Measurements from ENCODE around the gene LRFN2.
A peak's percentile ranks its signal among the peaks of the same experiment; 100 is the strongest.

Gene LRFN2

DNA sequence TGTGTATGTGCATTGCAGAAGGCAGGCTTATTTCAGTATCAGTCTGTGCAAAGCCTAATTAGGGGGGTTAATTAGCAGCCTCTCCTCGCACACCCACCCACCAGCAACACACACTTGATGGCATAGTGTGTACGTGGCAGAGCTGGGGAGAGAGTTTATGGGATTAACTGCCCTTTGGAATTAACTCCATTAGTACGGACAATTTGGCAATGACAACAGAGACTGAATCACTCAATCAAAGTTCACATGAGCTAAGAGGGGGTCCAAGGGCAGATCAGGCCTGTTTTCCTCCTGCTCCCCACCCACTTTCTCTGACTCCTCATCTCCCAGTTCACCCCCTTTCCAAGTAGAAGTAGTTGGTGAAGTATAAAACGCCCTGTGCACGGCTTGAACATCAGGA lies 69.5 kb downstream of the LRFN2 start:
- no peak for DNase-seq (ENCODE audit: low spot score)

DNA sequence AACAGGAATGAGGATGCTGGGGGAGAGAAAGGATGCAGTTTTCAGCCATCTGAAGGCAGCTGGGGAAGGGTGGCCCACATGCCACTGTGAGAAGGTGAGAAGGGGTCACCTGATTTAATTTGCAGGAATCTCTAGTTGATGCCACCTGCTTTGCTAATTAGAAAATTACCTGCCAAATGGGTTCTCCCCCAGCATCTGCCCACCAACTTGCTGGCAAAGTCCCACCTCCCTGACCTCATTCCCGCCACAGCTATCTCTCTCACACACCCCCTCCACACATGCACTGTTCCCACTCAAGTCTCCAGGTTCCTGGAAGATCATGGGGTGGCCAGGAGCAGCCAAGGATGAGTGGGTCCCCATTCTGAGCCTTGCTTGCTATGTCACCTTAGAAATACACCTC lies 70.7 kb downstream of the LRFN2 start:
- no peak for DNase-seq (ENCODE audit: low spot score)

DNA sequence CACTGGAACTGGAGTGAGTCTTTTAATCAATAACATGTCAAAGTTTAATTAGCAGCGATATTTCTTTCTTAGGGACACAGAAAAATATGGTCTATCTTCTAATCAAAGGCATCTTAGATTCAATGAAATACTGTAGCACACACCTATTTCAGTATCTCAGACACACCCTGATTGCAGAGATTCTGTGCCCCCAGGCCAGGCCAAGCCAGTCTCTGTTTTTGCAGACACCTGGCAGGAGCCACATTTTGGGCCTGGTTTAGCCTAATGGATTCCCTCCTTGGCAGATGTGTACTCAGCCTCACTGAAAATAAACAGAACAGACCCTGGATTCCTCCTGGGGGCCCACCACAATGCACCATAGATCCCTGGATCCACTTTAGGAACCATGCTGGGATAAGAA lies 74.8 kb downstream of the LRFN2 start:
- no peak for DNase-seq (ENCODE audit: low spot score)

DNA sequence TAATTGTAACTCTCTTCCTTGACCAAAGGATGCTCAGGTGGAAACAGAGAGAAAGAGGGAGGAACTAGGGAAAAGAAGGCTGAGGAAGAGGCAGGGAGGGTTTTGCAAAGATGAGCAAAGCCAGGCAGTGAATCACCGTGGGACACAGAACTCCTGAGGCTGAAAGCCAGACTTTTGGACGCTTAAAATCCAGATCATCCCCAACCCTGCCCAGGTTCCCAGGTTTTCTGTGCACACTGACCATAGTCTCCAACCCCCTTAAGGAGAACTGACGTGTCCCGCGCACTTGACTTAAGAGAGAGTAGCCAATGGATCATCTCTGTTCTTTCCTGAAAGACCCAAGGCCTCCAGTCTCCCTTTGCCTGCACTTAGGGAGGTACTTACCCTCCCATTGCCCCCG lies 75.3 kb downstream of the LRFN2 start:
- no peak for DNase-seq (ENCODE audit: low spot score)

DNA sequence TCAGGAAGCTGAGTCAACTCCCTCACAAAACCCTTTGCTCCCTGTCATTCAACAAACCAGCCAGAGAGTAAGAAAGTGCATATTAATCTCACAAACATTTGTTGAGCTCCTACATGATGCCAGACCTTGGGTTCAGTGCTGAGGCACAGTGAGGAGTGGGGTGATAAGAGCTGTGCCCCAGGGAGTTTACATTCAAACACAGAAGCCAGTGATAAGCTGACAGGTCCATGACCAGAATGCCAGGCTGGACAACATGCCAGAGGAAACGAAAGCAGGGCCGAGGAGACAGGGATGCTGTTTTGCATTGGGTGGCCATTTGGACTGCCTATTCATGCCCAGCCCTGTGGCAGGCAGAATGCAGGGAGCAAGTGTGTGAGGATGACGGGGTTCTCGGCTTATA lies 76.7 kb downstream of the LRFN2 start:
- DNase-seq (ENCODE audit: low spot score): no peak

DNA sequence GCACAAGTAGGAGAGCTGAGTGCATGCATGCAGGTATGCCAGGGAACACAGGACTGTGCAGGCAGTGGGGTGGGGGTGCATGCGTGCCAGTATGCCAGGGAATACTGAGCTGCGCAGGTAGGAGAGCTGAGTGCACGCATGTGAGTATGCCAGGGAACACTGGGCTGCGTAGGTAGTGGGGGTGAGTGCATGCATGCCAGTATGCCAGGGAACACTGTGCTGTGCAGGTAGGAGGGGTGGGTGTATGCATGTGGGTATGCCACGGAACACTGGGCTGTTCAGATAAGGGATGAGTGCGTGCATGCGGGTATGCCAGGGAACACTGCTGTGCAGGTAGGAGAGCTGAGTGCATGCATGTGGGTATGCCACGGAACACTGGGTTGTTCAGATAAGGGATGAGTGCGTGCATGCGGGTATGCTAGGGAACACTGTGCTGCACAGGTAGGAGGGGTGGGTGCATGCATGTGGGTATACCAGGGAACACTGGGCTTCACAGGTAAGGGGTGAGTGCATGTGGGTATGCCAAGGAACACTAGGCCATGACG lies 77.4 kb downstream of the LRFN2 start:
- no peak for DNase-seq (ENCODE audit: low spot score)

DNA sequence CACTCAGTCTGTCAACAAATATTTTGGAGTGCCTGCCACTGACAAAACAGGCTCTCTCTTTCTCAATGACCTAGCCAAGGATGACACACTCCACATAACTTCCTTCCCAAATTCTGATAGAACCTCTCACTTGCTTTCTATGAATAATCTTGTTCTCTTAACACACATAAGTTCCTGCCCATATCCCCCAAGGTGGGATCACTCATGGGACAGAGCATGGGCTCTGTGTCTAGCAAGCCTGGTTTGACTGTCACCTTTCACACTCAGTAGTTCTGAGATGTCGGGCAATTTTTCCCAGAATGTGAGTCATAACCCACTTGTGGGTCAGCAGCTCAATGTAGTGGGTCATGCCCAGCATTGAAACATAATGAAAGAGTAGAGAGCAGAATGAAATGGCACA lies 78.1 kb downstream of the LRFN2 start:
- no peak for DNase-seq (ENCODE audit: low spot score)

DNA sequence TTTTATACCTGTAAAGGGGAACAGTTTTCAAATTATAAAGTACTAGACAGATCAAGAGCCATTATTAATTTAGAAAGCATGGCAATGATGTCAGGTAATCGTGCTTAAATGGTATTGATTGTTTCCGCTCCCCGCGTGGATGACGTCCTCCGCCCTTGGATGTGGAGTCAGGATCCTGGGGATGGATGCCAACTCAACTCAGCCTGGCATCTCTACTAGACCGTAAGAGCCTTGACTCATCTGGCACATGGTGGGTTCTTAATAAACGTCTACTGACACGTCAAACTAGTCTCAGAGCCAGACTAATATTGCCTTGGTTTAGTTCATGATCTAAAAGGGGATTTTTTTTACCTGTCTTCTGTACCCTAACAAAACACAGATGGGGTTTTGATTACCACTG lies 80.2 kb downstream of the LRFN2 start:
- DNase-seq (ENCODE audit: low spot score): no peak

DNA sequence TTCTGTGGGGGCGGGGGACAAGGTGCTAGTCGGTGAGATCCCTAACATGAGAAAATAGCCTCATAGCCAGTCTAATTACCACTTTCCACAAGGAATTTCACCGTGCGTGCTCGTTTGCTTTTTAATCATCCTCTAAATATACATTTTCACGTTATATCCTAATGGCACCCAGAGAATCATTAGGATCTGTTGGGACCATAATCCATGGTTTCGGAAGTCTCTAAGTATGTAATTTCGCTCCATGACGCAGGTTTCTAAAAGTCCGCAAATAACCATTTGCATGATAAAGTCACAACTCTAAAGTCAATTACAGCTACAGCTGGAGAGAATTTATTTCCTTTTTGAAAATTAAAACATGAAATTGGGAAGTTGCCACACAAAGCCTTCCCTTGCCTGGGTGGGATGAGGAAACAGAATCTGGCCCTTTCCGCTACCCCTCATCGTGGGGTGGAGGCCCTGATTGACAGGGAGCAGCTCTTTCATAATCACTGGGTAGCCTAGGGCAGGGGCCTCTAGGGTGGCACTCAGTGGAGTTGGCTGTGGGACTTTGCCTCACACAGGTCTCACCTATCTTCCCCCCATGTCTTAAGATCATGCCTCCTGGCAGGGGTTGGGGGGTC lies 81.9 kb downstream of the LRFN2 start:
- DNase-seq (ENCODE audit: low spot score): no peak

DNA sequence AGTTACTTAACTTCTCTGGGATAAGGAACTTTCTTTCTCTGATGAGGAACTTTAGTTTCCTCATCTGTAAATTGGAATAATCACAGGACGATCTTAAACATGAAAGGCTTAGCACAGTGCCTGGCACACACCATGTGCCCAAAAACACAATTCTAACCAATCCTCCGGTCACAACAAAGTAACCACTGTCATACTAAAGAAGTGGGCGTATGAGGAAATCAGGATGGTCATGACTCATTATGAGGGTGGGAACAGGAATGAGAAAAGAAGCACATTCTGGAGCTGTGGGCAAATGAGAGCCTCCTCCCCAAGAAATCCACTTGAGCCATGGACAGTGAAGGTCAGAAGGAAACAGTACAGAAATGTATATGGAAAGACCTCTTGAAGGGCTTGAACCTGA lies 82.9 kb downstream of the LRFN2 start:
- no peak for DNase-seq (ENCODE audit: low spot score)

DNA sequence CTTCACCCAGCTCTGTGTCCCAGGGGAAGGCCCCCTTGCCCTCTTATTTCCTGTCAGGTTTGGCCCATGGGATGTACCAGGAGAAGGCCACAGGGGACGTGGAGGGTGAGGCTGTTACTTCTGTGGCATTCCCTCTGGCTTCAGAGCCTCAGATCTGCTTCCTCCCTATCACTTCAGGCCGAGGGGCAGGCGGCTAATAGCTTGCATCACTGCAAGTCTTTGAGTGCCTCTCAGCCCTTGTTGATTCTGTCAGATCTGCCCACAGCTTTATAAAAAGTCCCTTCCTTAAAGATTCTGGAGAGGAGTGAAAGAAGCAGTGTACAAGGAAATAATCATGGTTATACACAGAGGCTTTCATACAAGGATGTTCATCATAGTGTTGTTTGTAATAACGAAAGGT lies 86.9 kb downstream of the LRFN2 start:
- DNase-seq (ENCODE audit: low spot score): no peak

DNA sequence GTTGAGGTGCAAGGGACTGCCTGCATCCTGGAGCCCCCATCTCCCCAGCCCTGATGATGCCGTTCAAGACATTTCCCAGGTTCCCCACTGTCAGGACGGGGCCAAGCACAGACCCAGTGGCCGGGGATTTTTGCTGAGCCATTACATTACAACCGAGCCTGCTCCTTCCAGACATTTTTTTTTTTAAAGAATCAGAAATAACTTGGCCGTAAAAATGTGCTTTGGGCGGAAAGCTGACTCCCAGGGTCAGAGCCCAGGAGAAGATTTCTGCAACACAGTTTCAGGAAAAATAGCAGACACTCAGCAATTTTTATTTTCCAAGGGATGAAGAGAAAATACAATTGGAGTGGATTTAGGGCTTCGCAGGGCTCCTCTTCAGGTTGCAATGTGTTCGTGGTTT lies 87.9 kb downstream of the LRFN2 start:
- no peak for DNase-seq (ENCODE audit: low spot score)

DNA sequence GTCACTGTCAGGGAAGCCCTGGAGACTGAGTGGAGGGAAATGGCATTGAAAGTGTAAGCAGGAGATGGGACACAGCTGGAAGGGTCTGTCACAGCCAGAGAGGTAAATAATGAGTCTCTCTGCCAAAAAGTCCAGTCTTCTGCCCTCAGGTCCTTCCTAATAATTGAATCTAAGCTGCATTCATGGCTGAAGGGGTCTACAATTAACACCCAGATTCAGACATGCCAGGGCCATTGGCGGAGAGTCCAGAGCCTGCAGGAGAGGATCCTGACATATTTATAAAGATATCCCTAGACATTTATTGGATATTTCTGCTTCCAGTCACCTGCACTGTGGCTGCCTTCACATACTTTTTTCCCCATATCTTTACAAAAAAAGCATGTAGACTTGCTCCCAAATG lies 89.0 kb downstream of the LRFN2 start:
- DNase-seq (ENCODE audit: low spot score): no peak

DNA sequence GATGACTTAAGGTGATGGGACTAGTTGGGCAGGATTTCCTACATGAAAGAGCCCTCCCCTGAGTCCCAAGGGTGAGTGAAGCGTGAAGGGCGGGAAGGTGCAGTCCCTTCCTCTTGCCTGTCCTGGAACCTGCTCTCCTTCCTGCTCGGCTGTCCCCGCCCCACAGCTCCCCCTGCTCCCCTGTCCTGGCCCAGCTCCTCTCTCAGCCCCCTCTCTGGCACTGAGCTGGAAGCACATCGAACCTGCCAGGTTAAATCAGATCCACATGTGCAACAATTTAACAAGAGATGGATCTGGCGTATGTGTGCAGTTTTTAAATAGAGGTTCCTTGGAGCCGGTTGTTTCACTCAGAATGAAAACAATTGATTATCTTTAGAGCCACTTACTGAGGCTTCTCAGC lies 95.0 kb downstream of the LRFN2 start:
- no peak for DNase-seq (ENCODE audit: low spot score)

DNA sequence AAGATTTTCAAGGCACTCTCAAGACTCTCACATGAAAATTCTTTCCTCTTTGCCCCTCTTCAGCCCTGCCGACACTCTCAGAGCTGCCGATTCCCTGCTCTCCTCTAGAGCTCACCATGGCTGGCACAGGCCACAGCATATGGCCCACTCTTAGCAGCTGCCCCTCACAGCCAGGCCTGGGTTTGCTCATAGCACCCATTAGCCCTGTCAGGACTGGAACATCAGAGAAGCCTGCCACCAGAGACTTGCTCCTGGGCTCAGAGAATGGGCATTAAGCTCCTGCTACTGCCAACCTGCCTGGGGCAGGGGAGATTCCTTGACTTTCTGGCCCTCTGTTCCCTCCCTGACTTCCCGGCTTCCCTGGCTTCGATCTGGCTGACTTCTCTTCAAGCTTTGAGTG lies 96.7 kb downstream of the LRFN2 start:
- no peak for DNase-seq (ENCODE audit: low spot score)

DNA sequence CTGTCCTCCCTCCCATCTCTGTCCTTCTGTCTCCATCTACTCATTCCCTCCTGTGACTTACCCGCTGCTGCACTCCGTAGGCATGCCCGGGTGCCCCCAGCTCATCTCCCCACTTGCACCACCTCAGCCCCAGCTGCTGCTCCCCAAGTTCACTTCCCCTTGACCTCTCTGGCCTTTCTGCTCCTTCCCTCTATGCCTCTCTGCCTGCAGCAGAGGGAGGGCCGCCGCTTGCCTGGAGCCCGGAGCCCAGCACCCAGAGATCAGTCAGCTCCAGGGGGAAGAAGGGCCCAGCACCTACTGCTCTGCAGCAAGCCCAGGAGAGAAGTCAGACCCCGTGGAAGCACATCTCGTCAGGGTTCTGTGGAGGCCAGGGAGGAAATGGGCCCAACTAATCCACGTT lies 97.4 kb downstream of the LRFN2 start:
- DNase-seq (ENCODE audit: low spot score): no peak

DNA sequence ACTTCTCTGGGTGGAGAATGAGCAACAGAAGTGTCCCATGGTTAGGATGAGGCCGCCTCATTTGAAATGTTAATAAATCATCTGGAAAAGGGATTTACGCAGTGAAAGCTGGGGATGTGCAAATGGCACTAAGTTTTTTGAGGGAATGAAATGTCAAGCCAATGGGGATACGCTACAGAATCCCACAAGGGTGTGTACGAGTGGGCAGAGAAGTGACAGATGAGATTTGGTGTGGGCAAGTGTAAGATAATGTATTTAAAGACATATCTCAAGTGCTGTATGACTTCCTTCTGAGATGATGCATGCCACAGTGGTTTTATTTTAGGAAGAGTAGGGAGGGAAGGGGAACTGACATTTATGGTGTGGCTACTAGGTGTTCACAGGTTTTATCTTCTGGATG lies 100.6 kb downstream of the LRFN2 start:
- DNase-seq (ENCODE audit: low spot score): no peak

DNA sequence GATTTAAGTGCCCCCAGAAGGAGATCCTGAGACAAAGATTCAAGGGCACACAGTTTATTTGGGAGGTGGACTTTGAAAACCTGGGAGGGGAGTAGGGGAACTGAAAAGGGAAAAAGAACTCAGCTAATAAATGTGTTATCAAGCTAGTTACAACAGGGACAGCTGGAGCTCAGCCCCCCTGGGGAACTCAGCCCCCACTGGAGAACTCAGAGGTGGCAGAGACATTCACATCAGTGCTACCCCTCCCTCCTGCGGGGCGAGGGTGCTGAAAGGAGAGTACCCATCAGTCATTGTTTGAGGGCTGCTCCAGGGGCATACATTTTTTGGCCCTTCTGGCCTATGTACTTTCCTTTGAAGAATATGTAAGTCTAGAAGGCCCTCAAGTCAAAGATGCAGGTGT lies 101.4 kb downstream of the LRFN2 start:
- DNase-seq (ENCODE audit: low spot score): no peak

DNA sequence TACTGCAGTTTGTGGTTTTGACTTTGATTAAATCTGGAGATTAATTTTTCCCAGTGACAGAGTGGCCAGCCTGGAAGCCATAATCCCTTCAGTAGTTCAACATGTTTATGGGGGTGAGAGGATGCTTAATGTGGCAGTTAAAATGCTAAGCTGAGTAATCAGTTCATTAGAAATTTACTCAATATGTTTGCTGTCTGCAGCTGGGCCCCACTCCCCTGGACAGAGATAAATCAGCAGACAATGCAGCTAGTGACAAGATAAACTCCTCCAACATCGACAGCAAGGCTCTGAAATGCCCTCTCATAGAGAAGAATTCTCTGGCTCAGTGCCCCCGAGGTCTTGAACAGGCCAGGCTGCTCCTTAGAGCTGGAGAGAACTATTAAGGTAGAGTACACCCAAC lies 101.9 kb downstream of the LRFN2 start:
- no peak for DNase-seq (ENCODE audit: low spot score)

DNA sequence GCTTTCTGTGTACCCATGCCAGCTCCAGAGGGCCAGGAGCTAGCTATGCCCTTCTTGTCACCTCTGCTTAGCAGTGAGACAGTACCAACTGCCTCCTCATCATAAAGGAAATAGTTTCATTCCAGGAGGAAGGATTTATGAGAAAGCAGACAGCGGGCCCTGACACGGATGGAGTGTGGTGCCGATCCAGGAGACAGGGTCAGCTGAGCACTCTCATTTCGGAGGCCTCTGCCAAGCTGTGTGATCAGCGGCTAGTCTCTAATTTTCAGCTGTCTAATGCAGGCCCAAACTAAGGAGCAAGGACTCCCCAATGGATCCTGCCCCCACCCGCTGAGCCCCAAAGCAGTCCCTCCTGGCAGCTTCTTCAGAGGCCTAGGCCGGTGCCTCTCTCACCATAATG lies 103.1 kb downstream of the LRFN2 start:
- DNase-seq (ENCODE audit: low spot score): no peak

DNA sequence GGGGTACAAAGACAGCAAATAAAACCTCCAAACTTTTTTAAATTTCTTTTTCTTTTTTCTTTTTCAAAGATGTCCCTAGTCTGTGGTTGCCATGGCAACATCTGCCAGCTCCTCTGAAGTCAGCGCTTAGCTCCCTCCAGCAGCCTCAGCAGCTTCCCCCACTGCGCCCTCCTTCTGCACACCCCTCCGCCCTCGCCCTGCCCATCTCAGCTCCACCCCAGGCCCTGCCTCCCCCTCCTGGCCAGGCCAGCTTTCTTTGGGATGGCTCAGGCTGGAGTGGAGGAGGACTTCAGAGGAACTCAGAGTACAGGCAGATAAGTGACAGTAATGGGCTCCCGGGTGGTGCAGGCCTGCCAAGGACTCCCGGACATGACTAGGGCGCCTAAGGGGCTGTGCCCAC lies 104.6 kb downstream of the LRFN2 start:
- DNase-seq (ENCODE audit: low spot score): peak; percentile 27

DNA sequence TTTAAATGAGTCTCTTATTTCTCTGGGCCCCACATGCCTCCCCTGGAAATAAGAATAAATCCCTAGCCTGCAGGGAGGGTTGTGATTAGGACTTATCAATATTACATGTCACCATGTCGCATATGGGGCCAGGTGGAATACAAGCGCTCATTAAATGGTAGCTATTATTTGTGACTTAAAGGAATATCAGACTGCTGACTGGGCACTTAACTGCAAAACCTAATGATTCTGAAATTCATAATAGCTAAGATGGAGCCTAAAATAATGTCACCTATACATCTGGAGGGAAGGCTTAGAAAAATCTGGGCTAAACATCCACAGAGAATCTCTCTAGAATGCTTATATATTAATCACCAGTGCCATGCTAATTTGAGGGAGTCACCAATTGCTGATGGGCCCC lies 106.5 kb downstream of the LRFN2 start:
- DNase-seq (ENCODE audit: low spot score): no peak

DNA sequence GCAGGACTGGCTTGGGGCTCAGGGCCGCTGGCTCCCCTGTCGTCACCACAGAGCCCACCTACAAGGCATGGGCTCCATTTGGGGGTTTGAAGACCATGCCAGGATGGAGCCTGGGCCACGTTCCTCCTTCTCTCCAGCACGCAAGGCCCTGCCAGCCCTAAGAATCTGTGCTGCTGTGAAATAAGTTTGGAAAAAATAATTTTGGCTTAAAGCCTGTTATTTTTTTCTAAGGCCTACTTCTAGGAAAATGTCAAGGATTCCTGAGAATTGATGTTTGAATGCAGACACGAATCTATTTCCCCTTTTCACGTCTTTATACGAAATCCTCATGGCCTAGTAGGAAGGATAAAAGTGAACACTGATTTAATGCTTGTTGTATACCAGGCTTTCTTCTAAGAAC lies 107.5 kb downstream of the LRFN2 start:
- no peak for DNase-seq (ENCODE audit: low spot score)

DNA sequence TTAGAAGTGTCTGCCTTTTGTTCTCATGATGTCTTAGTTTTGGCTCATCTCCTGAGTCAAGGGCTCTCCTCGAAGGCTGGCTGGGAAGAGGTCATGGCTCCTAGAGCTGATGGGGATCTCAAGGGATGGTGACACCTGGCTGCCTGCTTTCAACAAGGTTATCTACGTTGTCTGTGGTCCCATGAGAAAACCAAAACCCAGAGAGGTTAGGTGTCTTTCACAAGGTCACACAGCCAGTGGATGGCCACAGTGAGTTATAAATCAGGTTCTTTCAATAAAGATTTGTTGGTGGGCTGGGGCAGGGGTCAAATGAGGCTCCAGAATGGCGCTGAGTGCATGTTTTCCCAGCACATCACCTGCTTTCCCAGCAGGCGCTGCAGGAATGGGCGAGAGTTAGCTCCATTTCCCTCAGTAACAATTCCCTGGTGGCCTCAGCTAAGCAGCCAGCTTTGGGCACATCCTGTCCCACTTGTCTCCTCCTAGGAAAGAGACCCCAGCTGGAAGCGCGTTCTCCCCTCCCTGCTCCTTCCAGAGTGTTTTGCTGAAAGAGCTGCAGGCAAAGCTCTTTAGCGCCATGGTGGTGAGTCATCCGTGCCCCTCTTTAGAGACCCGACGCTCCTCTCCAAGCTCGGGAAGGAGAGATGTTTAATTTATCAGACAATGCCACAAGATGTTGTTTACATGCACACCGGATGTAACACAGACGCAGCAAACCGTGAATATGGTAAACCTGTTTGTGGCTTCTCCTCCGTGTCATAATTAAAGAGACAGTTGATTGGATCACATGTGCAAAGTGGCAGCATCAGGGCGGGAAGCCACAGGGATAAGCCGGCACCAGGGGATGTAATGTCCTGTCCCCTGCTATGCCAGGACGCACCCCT lies 109.7 kb downstream of the LRFN2 start:
- DNase-seq (ENCODE audit: low spot score): no peak
